COR-L47 (cell line): ENCODE measurements around the gene LRTM2.

Experiments used
- DNase-seq: peaks from one replicate; lab custom pipeline; 2025; lab: John Stamatoyannopoulos, UW

The LRTM2 gene

DNA sequence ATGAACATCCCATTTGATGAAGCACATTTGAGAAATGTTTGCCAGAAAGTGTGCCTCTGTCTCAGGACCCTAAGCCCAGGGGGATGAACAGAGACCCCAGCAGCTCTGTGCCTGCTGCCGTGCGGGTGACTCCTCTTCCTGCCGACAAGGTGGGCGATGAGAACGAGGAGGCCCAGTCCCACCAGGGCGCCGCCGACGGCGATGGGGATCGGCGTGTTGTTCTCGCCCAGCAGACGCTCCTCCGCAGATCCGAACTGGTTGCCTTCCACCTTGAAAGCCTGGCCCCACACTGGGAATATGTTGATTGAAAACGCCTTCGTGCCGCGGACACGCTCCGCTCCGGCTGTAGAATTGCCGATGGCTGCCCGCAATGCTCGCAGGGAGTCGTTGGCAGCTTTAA, 44.1 kb downstream of the LRTM2 start:
- no peak for DNase-seq

DNA sequence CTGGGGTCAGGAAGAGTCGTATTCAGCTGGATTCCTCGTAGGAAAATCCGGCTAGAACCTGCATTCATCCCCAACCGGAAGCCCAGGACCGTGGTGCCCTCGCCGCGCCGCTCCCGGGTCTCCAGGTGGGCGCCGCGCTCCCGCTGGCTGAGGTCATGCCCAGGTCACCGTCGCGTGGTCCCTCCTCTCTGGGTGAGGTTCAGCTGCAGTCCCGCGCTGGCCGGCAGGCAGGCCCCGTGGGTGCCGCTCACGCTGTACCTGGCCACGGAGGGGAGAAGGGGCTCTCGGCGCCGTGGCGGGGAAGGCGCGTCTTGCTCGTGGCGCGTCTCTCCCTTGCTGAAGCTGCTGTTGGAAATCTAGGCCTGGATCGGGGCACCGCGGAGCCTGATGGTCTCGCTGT, 44.5 kb downstream of the LRTM2 start:
- DNase-seq: no peak

DNA sequence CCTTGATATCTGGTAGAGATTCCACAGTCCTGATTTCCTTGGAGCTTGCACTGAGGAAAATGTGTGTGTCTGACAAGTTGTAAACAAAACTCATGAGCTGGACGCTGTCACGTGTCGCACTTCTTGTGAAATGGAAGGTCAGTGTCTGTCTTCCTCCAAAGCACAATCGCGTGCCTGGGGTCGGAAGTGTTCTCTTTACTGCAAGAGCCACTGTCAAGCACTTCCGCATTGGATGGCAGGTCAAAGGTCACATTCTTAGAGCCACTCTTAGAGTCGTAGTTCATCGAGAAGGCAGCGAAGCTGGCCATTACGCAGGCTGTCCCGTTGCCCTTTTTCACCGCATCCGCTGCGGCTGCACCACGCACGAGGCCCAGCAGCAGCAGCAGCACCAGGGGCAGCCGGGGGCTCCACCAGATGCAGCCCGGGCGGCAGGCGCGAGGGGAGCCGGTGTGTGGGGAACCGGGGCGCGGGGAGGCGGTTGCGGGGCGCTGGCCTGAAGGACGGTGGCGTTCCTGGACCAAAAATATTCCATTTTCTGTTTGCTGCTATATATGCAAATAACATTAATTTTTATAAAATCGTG, 45.0 kb downstream of the LRTM2 start:
- DNase-seq: no peak

DNA sequence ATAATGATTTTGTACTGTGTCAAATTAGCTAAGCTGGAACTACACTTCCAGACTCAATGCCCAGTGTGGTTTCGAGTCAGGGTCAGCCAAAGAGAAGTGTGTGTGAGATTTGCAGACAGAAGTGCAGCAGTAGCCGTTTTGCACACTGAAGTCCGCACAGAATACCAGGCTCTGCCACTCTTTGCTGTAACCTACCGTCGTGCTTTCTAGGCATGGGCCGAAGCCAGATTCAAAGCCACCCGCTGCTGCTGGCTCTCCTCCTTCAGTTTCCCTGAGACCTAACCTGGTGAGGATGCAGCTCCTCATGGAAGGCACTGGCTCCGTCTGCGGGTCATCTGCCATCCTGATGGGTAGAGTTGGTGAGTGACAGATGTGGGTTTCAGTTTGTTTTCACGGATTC, 48.8 kb downstream of the LRTM2 start:
- DNase-seq: no peak

DNA sequence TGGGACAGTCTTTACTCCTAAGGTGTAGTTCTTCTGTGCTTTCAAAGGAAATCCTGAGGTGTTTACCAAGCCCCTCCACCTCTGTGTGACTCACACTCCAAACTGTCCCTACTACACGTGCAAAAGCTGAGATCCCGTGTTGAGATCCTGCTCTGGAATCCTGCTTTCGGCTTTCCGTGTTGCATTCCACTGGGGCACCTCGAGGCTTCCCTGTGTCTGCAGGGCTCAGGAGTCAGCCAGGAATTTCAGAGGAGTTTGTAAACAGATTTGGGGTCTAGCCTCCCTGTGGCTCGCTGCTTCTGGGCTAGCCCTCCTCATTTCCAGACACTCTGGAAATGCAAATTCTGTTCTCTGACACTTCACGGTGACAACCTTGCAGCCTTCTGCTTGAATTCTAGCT, 49.7 kb downstream of the LRTM2 start:
- DNase-seq: no peak

DNA sequence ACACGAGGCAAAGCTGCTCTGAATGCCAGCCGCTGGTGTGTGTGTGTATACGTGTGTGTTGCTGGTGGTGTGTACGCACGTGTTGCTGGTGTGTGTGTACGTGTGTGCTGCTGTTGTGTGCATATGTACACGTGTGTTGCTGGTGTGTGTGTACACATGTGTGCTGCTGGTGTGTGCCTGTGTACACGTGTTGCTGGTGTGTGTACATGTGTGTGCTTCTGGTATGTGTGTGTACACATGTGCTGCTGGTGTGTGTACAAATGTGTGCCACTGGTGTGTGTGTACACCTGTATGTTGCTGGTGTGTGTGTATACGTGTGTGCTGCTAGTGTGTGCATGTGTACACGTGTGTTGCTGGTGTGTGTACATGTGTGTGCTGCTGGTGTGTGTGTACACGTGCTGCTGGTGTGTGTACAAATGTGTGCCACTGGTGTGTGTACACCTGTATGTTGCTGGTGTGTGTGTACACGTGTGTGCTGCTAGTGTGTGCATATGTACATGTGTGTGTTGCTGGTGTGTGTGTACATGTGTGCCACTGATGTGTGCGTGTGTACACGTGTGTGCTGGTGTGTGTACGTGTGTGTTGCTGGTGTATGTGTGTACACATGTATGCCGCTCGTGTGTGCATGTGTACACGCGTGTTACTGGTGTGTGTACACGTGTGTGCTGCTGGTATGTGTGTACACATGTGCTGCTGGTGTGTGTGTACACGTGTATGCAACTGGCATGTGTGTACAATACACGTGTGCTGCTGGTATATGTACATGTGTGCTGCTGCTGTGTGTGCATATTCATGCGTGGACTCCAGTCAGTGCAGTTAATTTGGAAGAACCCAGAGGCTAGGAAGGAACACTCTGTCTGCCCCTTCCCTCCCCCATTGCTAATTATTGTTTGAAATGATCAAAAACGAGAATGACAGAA, 50.9 kb downstream of the LRTM2 start:
- no peak for DNase-seq

DNA sequence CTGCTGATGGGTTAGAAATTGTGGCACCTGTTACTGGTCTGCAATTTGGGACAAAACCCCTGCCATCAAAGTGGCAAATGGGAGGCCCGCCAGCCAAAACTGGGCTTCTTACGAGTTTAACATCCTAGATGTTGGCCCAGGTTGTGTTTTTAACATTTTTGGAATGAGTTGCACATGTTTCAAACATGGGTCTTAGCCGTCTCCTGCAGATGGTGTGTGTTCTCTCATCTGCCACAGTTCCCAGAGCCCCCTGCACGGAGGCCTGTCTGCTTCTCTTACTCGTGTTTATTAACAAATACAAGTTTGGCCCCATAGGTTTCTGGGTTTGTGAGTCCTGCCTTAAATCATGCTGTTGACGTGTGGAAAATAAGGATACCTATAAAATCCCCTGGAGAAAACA, 51.6 kb downstream of the LRTM2 start:
- no peak for DNase-seq

DNA sequence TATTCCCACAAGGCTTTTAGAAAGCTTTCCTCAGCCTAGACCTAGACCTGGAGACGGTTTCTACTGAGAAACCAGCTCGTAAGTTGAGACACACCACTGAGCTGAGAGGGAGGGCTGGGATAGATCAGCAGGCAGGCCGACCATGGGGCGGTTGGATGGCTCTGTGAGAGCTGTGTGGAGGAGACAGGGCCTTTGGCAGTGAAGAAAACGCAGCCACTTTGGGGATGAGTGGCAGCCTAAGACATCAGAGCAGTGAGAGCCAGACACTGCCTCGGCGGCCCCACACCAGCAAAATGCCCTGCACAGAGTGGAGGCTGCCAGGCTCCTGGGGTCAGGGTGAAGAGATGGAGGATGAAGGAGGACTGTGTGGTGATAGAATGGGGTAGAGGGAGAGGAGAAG, 52.1 kb downstream of the LRTM2 start:
- no peak for DNase-seq

DNA sequence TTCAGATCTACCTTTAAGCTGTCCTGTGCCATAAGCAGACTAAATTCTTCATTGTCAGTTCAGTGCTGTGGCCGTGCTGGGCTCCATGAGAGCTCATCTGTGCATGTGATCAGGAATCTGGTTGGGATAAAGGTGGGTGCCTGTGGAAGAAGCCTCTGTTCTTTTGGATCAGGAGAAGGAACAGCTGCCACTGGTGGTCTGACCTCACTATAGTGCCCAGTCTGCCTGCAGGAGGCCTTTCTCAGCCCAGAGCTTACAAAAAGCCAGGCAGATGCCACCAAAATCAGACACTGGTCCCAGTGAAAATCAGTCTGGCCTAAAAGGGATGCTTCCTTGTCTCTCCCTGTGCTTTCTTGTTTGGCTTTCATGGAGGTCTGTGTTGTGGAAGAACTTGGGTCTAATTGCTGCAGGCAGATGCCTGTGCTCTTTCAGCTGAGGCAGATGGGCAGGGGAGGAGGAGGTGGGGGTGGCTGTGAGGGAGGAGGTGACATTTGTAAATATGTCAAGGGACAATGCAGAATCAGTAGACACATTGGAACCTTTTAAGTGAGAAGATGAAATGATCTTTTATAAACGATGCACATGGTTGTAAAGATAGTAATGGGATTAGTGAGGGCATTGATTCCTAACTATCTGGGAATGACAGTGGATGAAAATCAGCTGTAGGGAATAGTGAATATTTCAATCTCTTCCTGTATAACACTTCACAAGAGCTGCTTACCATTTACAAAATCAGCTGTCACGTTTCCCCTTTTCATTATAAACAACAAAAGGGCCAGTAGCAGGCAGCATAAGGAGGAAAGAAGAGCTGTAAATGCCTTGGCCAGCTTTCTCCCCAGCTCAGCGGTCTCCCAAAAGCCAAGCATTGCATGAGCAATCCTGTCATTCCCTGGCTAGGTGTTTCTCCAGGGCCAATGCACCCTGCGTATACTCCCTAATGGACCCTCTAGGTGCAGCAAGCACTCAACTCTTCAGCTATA, 53.5 kb downstream of the LRTM2 start:
- no peak for DNase-seq

DNA sequence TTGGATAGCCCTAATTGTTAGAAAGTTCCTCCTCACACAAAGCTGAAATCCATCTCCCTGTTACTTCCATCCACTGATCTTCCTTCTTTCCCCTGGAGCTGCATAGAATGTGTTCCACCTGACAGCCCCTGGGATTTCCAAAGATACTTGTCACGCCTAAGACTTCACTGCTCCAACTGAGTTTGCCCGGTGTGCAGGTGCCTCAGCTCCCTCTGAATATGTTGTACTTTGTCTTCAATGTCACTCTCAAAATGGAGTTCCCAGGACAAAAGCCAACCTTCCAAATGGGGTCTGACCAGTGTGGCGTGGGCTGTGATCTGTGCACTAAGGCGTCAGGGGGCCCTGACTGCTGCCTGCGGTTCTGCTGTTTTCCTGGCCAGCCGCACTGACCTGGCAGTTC, 55.2 kb downstream of the LRTM2 start:
- no peak for DNase-seq

DNA sequence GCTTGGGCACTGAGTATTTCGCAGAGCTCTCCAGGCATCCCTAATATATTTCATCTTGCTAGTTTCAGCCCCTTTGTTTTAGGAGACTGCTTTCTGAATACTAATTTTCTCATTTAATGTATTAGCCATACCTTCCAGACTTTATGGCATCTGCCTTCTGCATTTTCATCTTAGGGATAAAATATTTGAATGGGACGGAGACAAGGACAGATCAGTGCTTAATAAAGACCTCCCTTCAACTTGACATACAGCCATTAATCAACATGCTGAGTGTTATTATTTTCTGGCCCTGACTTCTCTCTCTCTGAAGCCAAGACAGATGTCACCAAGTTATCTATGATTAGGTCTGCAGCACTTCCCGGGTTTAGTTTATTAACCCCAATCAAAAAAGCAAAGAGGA, 55.7 kb downstream of the LRTM2 start:
- no peak for DNase-seq

DNA sequence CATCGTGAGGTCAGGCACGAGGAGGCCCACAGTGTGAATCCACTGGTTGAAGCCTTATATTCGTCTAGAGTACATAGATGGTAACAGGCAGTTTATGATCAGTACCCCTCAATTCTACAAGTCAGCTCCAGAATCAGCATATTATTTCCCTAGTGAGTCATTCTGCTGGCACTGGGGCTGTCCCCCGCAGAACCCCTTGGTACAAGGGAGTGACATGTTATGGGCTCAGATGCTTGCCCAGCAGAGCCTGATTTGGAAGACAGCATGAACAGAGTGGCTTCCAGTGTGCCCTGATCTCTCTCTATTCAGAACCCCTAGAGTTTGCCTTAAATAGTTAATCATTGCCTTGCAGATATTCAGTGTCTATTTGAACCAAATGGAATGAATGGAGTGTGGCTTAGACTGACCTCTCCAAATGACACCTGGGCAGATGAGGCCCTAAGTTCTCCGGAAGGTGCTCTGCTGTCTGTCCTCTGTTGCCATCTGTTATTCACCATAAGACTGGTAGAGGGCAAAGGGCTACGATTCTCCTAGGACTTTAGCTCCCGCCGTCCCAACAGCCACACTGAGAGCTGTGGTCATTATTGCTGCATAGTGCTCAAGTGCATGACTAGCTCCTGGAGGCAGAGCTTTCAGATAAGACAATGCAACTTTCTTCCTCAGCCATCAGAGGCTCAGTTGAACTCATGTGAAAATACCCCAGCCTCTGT, 57.0 kb downstream of the LRTM2 start:
- DNase-seq: no peak

DNA sequence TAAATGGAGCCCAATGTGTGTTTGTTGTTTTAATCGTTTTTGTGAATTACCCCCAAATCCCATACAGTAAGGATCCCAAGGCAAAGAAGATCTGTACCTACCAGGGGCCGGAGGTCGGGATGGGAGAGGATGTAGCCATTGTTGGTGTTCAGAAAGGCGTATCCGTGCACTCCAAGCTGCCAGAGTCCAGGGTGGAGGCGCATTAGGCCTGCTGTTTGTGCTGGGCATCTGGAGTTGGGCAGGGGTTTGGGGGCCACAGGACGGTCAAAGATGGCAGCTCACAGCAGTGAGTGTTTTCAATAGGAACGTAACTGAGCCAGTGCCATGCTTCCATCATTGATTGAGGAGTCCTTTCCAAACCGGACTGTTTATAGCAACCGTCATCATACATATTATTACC, 57.8 kb downstream of the LRTM2 start:
- no peak for DNase-seq

DNA sequence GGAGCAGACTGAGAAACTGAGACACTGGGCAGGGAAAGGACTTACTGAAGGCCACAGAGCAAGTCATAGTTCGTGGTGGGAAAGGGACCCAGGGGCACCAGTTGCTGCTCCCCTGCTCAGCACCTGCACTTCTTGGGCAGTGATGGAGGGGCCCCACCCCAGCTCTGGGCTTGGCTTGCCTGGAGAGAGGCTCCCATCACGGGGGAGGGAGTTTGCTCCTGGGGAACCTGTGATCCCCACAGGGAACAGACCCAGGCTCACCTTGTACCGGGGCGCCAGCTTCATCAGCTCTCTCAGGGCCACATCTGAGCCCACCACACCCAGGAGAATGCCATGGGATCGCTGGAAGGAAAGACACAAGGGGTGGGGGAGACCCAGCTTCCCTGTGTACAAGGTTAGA, 58.3 kb downstream of the LRTM2 start:
- no peak for DNase-seq

DNA sequence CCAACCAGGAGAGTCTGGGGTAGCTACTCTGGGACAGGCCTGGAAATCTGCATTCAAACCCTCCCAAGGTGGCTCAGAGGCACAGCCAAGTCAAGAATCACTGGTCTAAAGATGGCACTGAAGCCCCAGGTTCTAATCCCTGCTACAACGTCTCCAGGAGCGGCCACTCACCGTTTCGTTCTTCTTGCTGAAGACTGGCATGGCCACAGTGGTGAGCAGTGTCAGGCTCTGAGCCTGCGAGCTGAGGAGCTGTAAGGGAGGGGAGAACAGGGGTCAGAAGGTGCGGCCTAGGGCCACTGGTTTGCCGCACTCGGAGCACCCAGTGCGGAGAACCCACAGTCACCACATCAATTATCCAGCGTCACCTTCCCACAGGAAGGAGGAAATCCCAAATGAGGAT, 59.3 kb downstream of the LRTM2 start:
- DNase-seq: no peak

DNA sequence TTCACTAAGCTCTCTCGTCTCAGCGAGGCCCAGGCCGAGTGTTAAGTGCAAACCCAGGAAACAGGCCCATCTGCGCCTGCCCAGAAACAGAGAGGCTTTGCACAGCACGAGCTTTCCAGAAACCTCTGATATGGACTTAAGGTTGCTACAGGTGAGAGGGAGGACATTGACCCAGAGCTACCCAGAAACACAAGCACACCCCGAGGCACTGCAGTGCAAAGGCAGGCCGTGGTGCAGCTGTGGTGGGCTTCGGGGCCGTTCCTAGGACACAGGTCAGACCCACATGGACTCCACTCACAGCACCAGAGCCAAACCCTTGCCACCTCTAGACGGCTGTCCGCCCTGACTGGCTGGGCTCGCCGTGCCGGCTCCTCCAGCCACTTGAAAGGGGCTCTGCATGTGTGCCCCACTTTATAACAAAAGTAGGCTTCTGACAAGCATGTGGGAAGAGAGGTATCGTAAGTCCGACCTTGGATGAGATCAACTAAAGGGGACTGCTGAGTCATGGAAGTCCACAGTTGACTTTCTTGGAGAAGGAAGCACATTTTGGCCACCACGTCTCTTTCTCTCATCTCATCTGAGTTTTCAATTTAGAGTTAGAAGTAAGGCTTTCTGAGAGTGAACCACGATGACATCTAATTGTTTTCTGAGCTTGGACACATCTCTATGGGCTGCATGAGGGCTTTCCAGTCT, 59.9 kb downstream of the LRTM2 start:
- no peak for DNase-seq

DNA sequence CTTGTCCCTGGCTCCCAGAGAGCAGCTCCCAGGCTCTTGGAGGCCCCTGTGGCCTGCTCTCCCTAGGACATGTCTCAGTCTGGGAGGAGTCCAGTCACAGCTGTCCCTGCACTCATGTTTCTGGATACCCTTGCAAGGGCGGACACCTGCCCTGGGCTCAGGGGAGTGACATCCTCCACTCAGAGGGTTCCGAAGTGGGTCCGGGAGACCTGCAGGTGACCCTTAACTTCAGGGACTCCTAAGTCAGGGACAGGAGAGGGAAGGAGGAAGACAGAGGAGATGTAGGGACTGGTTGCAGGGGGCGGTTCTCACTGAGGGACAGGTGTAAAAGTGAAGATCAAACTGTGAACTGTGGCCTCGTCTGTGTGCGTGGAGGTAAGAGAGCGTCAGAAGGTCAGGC, 60.5 kb downstream of the LRTM2 start:
- DNase-seq: no peak

DNA sequence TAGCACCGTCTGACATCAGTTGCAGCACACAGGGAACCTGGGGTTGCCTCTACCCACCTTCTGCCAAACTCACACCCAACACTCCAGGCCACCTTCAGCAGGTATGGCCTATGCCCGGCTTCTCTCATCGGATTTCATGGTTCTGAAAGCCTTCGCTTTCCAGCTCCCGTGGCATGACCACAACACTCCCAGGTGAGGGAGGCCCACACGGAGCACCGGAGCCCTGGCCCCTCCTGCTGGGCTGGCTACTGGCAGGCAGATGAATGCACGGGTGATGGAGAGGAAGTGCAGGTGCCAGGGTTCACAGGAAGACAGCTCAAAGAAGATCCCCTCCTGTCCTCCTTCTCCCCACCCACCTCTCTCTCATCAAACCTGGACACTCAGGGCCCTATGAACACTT, 60.9 kb downstream of the LRTM2 start:
- DNase-seq: no peak

DNA sequence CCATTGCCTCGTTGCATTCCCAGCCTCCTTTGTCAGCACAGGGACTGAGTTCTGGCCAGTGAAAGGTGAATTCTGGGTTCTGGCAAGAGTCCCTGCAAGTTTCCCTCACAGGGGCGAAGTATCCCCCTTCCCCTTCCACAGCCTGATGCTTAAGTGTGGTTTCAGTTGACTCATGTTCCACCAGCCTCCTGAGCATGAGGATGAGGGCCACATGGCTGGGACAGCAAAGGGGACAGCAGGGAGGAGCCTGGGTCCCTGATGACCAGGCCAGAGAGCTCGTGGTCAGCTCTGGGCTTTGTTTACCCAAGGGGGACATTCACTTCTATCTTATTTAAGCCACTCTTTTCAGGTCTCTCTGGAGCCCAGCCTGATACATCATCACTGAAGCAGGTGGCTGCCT, 61.6 kb downstream of the LRTM2 start:
- no peak for DNase-seq

DNA sequence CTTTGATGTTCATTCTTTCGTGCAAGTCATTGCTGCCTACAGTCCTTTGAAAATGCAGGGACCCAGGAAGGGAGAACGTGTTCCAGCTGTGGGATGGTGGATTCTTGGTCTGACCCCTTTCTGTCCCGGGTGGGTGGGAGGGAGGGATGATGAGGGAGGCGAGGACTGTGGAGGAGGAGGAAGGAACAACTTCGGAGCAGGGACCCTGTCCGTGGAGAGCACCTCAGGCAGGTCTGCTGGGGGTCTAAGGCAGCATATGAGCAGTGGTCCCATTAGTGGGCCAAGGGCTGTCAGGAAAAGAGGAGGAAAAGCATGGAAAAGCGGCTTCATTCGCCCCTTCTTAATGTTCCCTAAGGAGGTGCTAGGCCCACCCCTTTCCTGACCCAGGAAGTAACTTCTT, 62.0 kb downstream of the LRTM2 start:
- no peak for DNase-seq

DNA sequence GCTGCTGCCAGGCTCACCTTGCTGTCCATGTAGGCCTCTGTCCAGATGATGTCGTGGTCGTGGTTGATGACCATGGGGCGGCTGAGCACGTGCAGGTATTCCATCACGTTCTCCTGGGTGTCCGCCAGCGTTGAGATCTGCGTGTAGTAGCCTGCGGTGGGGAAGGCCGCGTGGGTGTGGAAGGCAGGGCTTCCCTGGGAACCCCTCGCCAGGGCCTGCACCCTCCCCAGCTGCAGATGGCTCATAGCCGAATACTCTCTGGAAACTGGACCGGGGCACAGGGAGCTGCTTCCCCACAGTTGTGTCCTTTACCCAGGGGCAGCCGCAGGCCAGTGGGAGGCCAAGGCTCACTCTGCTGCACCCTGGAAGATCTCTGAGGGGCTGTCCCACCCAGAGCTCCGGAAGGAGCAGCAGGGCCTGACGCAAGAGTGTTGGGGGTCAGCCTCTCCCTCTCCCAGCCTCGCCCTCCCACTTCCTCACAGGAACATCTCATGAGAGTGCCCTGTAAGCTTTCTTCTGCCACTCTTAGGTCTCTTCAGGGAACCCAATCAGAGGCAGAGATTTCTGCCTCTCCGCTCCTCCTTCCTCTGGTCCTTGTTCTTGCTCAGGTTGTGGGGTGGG, 62.6 kb downstream of the LRTM2 start:
- no peak for DNase-seq
